AG08395 (cell line): ENCODE data around the gene ST3GAL2.
"Not testable (repeated sequence)": the region's sequence is repeated elsewhere in the genome, so short reads cannot be mapped to it uniquely, and the experiment has no call there.

ENCODE experiments used
- DNase-seq: peaks from one replicate; pipeline ENCODE4 v3.0.0; 2012; ENCODE audit warnings: mixed read lengths, low spot score

The ST3GAL2 gene

DNA sequence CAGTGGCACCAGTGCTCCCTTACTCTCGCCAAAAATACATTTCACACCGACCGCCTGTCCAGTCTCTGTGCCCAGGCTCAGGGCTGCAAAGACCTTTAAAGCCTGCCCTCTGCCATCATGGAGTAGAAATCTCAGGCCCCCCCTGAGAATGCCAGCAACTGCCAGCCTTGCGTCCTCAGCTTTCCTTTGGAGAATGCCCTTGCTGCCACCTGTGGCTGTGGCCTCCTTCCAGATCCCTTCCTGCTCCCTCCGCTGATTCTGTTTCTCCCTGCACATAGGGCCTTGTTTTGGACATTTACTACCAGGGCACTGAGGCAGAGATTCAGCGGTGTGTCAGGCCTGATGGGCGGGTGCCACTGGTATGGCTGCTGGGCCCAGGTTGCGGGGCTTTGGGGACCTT, 28.7 kb upstream of the ST3GAL2 start:
- DNase-seq = no peak

- DNase-seq = no peak
Observed at GRCh38 chr16:70467113-70467512, 28.2 kb upstream of the ST3GAL2 start.

GRCh38 chr16:70466805-70467076, 27.8 kb upstream of the ST3GAL2 start:
- no peak for DNase-seq

DNA sequence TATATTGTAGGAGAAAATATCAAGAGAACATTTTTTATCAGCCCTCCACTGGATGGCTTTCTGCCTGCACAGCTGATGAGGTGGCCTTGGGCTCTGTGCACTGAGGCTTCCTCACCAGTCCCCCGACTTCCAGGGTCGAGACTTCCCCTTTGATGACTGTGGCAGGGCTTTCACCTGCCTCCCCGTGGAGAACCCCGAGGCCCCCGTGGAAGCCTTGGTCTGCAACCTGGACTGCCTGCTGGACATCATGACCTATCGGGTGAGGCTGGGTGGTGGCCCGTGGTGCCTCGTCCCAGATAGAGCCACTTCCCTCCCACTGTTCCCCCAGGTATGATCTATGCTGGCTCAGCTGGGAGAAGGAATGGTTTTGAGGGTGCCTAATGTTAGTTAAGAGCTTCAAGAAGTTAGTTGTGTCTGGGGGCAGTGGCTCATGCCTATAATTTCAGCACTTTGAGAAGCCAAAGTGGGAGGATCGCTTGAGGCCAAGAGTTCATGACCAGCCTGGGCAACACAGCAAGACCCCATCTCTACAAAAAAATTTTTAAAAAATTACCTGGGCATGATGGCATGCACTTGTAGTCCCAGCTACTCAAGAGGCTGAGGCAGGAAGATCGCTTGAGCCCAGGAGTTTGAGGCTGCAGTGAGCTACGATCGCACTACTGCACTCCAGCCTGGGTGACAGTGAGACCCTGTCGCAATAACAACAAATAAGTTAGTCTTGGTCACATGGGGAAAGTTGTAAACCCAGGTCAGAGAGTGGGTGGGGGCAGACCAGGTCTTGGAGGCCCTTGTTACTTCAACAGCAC, 27.3 kb upstream of the ST3GAL2 start:
- no peak for DNase-seq

- no peak for DNase-seq
Observed at GRCh38 chr16:70463235-70463634, 24.3 kb upstream of the ST3GAL2 start.

DNA sequence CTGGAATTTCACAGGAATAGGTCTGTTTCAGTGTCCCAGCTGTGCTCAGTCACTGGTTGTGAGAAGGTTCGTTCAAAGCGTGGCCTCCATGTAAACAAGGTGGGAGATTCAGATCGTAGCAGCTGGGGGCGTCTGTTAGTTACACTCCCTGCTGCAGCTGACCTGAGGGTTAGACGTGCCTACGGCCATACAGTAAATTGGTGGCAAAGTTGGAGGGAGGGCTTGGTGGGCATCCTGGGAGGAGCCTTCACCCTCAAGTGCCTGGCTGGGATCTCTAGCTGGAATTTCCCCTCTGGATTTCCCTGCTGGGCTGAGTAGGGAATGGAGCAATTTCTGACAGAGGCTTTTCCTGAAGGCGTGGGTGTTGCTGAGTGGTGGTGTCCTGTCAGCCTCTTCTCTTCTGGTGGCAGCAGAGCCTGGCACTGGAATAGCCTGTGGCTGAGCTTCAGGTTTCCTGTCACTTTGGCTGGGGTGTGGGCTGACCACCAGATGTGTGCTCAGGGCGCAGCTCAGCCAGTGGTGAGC, 21.9 kb upstream of the ST3GAL2 start:
- DNase-seq = peak; percentile 42

DNA sequence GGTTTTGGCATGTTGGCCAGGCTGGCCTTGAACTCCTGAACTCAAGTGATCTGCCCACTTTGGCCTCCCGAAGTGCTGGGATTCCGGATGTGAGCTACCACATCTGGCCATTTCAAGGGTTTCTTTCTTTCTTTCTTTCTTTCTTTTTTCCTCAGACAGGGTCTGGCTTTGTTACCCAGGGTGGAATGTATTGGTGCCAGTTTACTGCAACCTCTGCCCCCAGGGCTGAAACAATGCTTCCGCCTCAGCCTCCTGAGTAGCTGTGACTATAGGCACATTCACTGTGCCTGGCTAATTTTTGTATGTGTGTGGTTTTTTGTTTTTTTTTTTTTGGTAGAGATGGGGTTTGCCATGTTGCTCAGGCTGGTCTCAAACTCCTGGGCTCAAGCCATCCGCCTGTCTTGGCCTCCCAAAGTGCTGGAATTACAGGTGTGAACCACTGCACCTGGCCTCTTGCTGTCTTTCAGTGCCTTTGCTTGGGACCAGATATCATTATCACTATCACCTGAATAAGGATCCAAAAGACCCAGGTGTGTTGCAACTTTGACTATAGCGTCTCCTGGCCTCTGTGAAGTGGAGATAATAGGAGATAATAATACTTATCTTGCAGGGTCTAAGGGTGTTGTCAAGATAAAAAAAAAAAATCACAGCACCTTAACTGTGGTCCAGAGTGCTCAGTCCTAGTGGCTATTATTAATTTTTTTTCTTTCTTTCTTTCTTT, 18.7 kb upstream of the ST3GAL2 start:
- DNase-seq = no peak

DNA sequence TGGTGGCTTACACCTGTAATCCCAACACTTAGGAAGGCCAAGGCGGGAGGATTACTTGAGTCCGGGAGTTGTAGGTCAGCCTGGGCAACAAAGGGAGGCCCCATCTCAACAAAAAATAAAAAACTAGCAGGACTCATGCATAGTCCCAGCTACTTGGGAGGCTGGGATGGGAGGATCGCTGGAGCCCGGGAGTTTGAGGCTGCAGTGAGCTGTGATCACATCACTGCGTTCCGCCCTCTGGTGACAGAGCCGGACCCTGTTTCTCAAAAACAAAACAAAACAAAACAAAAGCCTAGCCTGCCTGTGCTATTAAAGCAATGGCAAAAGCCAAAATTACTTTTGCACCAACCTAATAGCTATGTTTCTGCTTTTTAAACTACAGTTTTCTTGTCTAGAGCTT, 17.0 kb upstream of the ST3GAL2 start:
- no peak for DNase-seq

DNA sequence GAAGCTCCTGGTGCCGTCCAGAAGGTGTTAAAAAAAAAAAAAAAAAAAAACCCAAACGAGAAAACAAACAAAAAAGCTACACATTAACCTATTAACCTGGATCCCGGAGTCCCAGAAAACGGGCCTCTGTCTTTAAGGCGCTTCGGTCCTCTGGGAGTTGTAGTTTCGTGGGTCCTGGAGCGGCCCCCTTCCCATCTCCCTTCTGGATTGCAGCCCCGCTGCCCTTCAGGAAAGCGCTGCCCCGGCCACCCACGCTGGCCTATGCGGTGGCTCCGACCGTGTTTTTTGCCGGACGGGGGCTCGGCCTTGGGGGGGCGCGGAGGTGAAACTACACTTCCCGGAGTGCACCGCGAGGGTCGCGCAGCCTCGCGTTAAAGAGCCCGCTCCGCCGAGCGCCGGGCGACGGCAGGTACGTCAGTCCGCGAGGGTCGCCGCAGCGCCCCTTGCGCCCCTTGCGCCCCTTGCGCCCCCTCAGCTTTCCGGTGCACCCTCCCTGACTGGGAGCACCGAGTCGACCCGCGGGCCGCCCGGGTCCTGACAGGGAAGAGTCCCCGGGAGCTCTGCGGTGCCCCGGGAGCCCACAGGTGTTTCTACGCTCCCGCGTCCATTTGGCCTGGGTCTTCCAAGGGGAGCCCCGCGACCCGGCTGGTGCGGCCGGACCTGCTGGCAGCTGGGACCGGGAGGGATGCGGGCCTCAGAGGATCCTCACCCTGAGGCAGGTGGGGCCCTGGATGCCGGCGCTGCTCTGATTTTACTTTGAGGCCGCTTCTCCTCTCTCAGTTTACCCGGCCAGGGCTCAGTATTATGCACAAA, 15.5 kb upstream of the ST3GAL2 start, which contains the start of gene FCSK:
TSS of gene FCSK (plus strand) at position 374 of the 813 bp plus-strand sequence. CDS start 8,596 bp downstream, outside the sequence.
- DNase-seq = peak; percentile 78

DNA sequence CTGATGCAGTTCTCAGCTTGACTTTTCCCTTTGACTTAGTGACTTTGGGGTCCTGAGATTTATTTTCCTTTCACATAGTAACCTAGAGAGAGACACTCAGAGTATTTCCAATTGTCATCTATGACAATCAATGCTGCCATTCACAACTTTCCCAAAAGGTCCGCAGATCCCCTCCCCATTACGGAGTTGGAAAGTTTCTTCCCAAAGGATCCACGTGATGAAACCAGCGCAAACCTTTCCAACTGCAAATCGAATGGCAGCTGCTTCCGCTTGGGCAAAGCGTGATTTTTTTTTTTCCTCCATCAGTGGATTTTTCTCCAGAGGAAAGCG, 15.0 kb upstream of the ST3GAL2 start:
- DNase-seq = peak; percentile 37

DNA sequence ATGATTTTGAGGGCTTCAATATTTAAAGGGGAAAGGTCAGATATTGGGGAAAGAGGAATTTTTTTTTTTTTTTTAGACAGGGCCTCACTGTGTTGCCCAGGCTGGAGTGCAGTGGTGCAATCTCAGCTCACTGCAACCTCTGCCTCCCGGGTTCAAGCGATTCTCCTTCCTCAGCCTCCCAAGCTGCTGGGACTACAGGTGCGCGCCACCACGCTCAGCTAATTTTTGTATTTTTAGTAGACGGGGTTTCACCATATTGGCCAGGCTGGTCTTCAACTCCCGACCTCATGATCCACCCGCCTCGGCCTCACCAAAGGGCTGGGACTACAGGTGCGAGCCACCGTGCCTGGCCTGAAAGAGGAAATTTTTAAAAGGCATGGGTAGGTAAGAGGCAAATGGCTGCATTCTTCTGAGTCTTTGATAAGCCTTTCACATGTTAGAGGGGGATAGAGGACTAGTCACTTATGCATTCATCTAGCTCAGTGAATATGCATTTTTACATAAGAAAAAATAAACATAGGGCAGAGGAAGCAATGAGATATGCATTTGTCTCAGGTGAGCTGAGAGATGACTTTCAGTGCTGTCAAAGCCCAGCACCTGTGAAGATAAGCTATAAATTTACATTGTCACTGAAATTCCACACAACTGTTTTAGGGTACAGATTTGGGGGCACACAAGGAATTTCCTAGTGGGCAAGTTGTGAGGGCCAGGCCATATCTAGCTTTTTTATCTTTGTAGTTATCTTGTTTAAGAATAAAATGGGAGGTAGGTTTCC, 14.4 kb upstream of the ST3GAL2 start:
- DNase-seq = no peak

- not testable (repeated sequence) for DNase-seq
Observed at GRCh38 chr16:70451004-70451340, 12.1 kb upstream of the ST3GAL2 start.

DNA sequence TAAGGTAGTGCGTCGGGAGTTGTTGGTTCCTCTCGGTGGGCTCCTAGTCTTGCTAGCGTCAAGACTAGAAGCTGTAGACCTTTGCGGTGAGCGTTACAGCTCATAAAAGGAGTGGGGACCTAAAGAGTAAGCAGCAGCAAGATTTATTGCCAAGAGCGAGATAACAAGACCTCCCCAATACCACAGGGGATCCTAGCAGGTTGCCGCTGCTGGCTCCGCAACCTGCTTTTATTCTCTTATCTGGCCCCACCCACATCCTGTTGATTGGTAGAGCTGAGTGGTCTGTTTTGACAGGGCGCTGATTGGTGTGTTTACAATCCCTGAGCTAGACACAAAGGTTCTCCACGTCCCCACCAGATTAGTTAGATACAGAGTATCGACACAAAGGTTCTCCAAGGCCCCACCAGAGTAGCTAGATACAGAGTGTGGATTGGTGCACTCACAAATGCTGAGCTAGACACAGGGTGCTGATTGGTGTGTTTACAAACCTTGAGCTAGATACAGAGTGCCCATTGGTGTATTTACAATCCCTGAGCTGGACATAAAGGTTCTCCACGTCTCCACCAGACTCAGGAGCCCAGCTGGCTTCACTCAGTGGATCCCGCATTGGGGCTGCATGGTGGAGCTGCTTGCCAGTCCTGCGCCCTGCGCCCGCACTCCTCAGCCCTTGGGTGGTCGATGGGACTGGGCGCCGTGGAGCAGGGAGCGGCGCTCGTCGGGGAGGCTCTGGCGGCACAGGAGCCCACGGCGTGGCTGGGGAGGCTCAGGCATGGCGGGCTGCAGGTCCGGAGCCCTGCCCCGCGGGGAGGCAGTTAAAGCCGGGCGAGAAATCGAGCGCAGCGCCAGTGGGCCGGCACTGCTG, 11.5 kb upstream of the ST3GAL2 start:
- DNase-seq = not testable (repeated sequence)

GRCh38 chr16:70448075-70448474, 9.2 kb upstream of the ST3GAL2 start:
- no peak for DNase-seq

GRCh38 chr16:70444249-70445063, 5.6 kb upstream of the ST3GAL2 start:
- DNase-seq = no peak

DNA sequence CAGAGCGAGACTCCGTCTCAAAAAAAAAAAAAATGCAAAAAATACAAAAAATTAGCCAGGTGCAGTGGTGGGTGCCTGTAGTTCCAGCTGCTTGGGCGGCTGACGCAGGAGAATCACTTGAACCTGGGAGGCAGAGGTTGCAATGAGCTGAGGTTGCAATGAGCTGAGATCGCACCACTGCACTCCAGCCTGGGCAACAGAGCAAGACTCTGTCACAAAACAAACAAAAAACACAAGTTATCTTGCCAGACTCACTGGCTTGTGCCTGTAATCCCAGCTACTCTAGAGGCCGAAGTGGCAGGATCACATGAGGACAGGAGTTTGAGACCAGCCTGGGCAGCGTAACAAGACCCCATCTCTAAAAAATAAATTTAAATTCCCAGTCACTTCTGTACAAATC, 3.4 kb upstream of the ST3GAL2 start:
- no peak for DNase-seq

DNA sequence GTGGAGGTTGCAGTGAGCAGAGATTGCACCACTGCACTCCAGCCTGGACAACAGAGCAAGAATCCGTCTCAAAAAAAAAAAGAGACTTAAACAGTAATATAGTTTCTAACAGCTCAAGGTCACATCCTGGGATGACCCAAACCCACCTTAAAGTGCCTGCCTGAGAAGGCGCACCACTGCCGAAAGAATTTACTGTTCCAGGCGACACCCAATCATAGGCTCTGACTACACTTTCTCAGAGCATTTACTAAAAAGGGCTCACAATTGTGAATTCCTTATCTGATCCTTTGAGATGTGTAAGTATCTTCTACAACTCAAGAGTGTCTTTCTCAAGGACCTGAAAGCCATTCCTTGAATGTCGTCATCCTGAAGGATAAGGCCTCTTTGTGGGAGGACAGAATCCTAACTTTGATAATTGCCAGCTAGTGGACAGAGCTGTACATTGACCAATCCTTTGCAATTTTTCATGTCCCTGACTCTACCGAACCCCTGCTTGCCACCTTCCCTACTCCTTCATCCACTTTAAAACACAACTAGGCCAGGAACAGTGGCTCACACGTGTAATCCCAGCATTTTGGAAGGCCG, 2.6 kb upstream of the ST3GAL2 start:
- DNase-seq = no peak

DNA sequence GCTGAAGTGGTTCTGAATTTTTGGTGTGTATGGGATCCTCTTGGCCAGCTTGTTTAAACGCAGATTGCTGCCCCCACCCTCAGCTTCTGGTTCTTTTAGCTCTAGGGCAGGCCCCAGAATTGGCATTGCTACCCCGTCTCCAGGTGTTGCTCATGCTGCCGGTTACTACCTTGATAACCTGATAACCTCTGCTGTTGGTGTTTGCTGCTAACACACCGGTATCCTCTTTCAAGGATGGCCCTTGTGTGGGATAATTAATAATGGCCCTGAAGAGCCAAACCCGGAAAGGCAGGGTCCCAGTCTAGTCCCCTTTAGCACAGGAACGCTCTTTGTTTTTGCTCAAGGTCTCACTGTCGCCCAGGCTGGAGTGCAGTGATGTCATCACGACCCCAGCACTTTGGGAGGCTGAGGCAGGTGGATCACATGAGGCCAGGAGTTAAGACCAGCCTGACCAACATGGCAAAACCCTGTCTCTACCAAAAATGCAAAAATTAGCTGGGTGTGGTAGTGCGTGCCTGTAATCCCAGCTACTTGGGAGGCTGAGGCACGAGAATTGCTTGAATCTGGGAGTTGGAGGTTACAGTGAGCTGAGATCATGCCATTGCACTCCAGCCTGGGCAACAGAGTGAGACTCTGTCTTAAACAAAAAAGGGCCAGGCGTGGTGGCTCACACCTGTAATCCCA, 1.3 kb upstream of the ST3GAL2 start:
- no peak for DNase-seq

GRCh38 chr16:70438585-70438968, 323 bp downstream of the ST3GAL2 start:
- no peak for DNase-seq
